HEK293 (cell line): ENCODE data around the gene NPAS2.

Experiments
- CTCF ChIP-seq: fragments of 450-650 bp; formaldehyde crosslinking; IDR thresholded peaks from 2 replicates; pipeline ENCODE4 v1.5.1; 2016; ENCODE audit warnings: missing biosample characterization, missing genetic modification characterization
- REST ChIP-seq: fragments of 450-650 bp; formaldehyde crosslinking; IDR thresholded peaks from 2 replicates; pipeline ENCODE4 v1.5.1; 2016; ENCODE audit warnings: missing biosample characterization, missing genetic modification characterization
- SCRT1 ChIP-seq: fragments of 450-650 bp; formaldehyde crosslinking; IDR thresholded peaks from 2 replicates; pipeline ENCODE4 v1.5.1; 2016; ENCODE audit warnings: missing biosample characterization, missing genetic modification characterization, borderline replicate concordance
- YY1 ChIP-seq: fragments of 450-650 bp; formaldehyde crosslinking; IDR thresholded peaks from 2 replicates; pipeline ENCODE4 v1.5.1; 2018; ENCODE audit warnings: missing biosample characterization, missing genetic modification characterization
- ZBTB20 ChIP-seq: fragments of 450-650 bp; formaldehyde crosslinking; IDR thresholded peaks from 2 replicates; pipeline ENCODE4 v1.5.1; 2016; ENCODE audit warnings: missing biosample characterization, missing genetic modification characterization
- ZNF146 ChIP-seq: fragments of 450-650 bp; formaldehyde crosslinking; IDR thresholded peaks from 2 replicates; pipeline ENCODE4 v1.5.1; 2016; ENCODE audit warnings: missing biosample characterization, missing genetic modification characterization
- ZNF18 ChIP-seq: fragments of 450-650 bp; formaldehyde crosslinking; IDR thresholded peaks from 2 replicates; pipeline ENCODE4 v1.5.1; 2016; ENCODE audit warnings: missing biosample characterization, missing genetic modification characterization
- ZNF341 ChIP-seq: fragments of 450-650 bp; formaldehyde crosslinking; IDR thresholded peaks from 2 replicates; pipeline ENCODE4; 2016; ENCODE audit warnings: low read depth, missing biosample characterization, missing genetic modification characterization
- ZNF571 ChIP-seq: fragments of 450-650 bp; formaldehyde crosslinking; IDR thresholded peaks from 2 replicates; pipeline ENCODE4 v1.5.0; 2017; ENCODE audit warnings: missing biosample characterization, missing genetic modification characterization
- TF ChIP-seq, protein P1 (sequence below): fragments of 450-650 bp; formaldehyde crosslinking; IDR thresholded peaks from 2 replicates; pipeline ENCODE4 v1.5.1; 2016; ENCODE audit warnings: missing biosample characterization, missing genetic modification characterization

GRCh38 chr2:100944617-100945432, 124.9 kb downstream of the NPAS2 start:
- TF ChIP-seq REST (tag by site-specific recombination), result no peak
- TF ChIP-seq ZNF571 (tag by site-specific recombination), result no peak
- no peak for TF ChIP-seq ZNF18 (tag by site-specific recombination)
- TF ChIP-seq ZNF146 (tag by site-specific recombination), result no peak
- TF ChIP-seq ZNF341 (tag by site-specific recombination), result no peak
- no peak for TF ChIP-seq CTCF (tag by site-specific recombination)
- no peak for TF ChIP-seq YY1 (tag by site-specific recombination)
- TF ChIP-seq, protein P1, sequence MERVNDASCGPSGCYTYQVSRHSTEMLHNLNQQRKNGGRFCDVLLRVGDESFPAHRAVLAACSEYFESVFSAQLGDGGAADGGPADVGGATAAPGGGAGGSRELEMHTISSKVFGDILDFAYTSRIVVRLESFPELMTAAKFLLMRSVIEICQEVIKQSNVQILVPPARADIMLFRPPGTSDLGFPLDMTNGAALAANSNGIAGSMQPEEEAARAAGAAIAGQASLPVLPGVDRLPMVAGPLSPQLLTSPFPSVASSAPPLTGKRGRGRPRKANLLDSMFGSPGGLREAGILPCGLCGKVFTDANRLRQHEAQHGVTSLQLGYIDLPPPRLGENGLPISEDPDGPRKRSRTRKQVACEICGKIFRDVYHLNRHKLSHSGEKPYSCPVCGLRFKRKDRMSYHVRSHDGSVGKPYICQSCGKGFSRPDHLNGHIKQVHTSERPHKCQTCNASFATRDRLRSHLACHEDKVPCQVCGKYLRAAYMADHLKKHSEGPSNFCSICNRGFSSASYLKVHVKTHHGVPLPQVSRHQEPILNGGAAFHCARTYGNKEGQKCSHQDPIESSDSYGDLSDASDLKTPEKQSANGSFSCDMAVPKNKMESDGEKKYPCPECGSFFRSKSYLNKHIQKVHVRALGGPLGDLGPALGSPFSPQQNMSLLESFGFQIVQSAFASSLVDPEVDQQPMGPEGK (tag by site-specific recombination), result no peak
- TF ChIP-seq SCRT1 (tag by site-specific recombination), result no peak
- no peak for TF ChIP-seq ZBTB20
